Stimulated activated naive B cell treated with anti-CD40 and anti-IgM and Interleukin-4, amounts not matched to agents 10 μg/mL and 1 μg/mL and 100 μg/mL, for 72 hours (primary cell): ENCODE data around the gene PRPF38B.

Experiments
- ATAC-seq, 2 donors: fragments of 150-1000 bp; cut with Tn5 transposase; replicated peaks; 2 replicates each; pipeline ENCODE4 v1.10.0; 2021; ENCODE audit warnings: moderate library complexity in 1 of 2
- DNase-seq: peaks from one replicate; pipeline ENCODE4 v3.0.0; 2021
- H3K27ac Mint-ChIP-seq: one replicate; pipeline ENCODE4 v1.8.0; 2022; ENCODE audit warnings: mild to moderate bottlenecking, mixed read lengths
- H3K27me3 Mint-ChIP-seq, 2 donors: one replicate each; pipeline ENCODE4 v1.8.0; 2022; ENCODE audit warnings: mixed read lengths in 2 of 2
- H3K36me3 Mint-ChIP-seq, 2 donors: one replicate each; pipeline ENCODE4 v1.8.0; 2022; ENCODE audit warnings: mixed read lengths in 2 of 2, mild to moderate bottlenecking in 1 of 2
- H3K4me1 Mint-ChIP-seq, 2 donors: one replicate each; pipeline ENCODE4 v1.8.0; 2022; ENCODE audit warnings: mixed read lengths in 2 of 2, mild to moderate bottlenecking in 1 of 2
- H3K4me3 Mint-ChIP-seq, 2 donors: one replicate each; pipeline ENCODE4 v1.8.0; 2022; ENCODE audit warnings: mild to moderate bottlenecking in 2 of 2, mixed read lengths in 2 of 2, moderate library complexity in 1 of 2
- H3K9me3 Mint-ChIP-seq, 2 donors: one replicate each; pipeline ENCODE4 v1.8.0; 2022; ENCODE audit warnings: mixed read lengths in 2 of 2, mild to moderate bottlenecking in 1 of 2

Gene PRPF38B

DNA sequence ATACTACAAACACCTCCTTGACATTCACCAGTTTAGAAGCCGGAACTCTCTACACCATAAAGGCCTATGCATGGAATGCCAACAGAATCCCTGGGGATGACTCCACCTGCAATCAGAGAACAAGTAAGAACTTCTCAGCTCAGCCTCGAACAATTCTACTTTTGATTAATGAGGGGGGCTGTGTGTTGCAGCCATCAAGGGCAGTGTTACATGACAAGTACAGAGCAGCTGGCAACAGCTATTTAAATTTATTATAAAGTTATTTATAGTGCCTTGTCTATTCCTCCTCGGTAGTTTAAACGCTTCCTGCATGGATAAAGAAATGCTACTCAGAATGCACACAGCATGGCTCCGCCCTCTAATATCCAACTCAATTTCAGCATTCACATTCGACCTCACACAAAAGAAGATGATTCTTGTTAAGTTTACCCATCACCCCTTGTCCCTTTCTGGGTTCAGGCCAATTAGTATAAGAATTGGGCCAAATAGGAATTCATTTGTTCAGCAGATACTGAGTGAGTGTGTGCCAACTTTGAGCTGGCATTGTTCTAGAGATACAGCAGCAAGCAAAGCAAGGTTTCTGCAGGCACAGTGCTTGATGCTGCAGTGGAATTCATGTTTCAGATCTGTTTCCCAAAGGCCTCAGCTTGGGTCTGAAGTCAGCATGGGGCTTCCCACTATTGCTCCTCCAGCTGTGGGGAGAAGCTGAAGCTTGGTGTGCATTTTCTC lies 27.0 kb downstream of the PRPF38B start:
- Mint-ChIP-seq H3K4me1 (peaks cover 3 to 8% of the 10 kb centered on the region in 2 donors), H3K27ac (no peak overlapping the region), H3K36me3 (no peaks in the 10 kb centered on the region), H3K27me3 (peaks cover 6 to 10% of the 10 kb centered on the region in 2 donors), H3K4me3 (no peak overlapping the region), H3K9me3 (no peaks in the 10 kb centered on the region)
- ATAC-seq (no peak), DNase-seq (no peak)

DNA sequence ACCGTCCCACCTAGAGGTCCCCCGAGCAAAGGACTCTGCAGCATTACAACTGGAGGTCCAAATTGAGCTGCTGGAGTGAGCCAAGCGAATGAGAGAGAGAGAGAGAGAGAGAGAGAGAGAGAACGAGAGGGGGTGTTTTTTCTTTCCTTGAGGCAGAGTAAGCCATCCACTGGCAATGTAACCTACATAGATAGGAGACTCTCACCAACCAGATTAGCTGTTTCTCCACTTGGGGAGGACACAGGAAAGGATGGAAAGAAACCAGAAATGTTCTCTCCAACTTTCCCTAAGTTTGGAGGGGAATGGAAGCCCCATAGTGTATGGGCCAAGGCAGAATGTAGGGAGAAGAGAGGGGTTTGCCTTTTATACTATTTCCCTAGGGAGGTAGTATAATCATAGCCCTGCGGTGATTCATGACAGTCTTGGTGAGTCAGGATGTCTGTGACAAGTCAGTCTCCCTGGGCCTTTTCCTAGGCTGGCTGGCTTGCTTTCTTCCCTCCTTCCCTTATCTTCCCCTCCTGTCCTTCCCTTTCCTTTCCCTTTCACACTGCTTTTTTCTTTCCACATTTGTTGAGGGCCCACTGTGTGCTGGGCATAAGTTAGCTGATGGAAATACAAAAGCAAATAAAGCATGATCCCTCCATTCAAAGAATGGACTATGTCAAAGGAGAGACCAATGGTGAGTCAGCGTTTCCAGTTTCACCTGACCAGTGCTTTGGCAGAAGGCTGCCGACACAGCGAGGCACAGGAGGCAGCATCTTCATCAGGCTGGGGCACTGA lies 27.7 kb downstream of the PRPF38B start:
- Mint-ChIP-seq H3K36me3 (no peaks in the 10 kb centered on the region), H3K9me3 (no peaks in the 10 kb centered on the region), H3K4me3 (no peak overlapping the region), H3K27ac (no peak overlapping the region), H3K27me3 (peaks cover 6 to 10% of the 10 kb centered on the region in 2 donors), H3K4me1 (peaks cover 3 to 8% of the 10 kb centered on the region in 2 donors)
- ATAC-seq = peak; percentile 46 to 69
- DNase-seq = no peak

DNA sequence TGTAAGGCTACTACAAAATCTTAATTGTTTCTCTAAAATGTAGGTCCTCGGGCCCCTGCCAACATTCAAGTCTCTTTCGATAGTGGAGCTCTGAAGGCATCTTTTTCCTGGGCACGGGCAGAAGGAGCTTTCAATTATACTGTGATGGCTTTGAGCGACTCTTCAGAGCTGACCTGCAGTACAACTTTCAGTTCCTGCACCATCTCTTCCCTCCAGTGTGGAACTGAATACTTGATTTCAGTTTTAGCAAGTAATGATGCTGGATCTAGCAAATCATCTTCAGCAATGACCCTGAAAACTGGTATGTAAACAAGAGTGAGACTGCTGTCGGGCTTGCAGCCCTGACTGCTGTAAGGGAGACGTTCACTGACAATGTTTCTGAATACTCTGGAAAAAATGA lies 30.2 kb downstream of the PRPF38B start:
- Mint-ChIP-seq H3K4me1 (peaks cover 3 to 8% of the 10 kb centered on the region in 2 donors), H3K36me3 (no peaks in the 10 kb centered on the region), H3K27me3 (peaks cover 0 to 2% of the 10 kb centered on the region in 2 donors)

DNA sequence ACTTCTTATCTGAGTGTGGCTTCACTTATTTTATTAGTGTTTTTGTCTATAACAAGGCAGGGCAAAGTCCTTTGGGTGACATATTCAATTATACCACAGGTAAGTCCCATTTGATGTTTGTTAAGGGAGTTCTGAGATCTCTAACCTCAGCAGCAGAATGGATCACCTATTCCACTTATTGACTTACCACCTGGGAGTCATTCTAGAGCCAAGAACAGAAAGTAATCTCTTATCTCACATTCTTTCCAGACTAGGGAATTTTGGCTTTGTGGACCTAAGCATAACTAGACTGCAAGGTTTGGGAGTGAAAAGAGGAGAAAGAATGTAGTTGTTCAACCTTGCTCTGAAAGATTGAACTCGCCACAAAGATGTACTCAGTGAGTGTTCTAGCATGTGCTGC lies 33.8 kb downstream of the PRPF38B start:
- no peak overlapping the region for H3K27ac Mint-ChIP-seq
- H3K4me1 Mint-ChIP-seq = no peaks in the 10 kb centered on the region
- no peak for ATAC-seq

More for the DNA sequence above, 30.2 kb downstream of the PRPF38B start:
- H3K9me3 Mint-ChIP-seq = no peaks in the 10 kb centered on the region
- ATAC-seq = no peak
- no peak overlapping the region for H3K4me3 Mint-ChIP-seq
- no peak overlapping the region for H3K27ac Mint-ChIP-seq
- no peak for DNase-seq

DNA sequence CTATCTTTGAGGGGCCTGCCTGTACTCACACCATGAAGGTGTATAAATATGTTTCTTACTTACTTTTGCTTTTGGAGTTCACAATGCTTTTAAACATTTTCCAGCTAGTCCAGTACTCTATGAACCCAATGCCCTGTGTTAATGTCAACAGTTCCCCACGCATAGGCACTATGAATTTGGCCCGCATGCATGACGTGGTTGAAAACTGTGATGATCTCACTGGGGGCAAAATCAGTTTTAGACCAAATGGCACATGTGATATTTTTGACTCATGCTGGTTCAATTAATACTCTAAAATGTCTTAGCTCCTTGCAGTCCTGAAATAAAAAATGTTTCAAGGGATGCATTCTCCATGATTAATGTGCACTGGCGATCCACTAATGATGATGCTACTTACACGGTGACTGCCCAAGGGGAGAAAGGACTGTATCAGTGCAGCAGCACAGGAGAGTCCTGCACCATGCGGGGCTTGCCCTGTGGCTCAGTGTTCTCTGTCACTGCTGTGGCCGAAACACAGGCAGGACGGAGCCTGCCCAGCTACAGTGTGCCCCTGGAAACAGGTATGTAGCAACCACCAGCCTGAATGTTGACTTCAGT lies 36.3 kb downstream of the PRPF38B start:
- DNase-seq (no peak), ATAC-seq (no peak)
- Mint-ChIP-seq H3K4me3 (no peak overlapping the region), H3K36me3 (no peaks in the 10 kb centered on the region), H3K27me3 (peaks cover 11 to 18% of the 10 kb centered on the region in 2 donors), H3K4me1 (no peaks in the 10 kb centered on the region), H3K9me3 (no peaks in the 10 kb centered on the region), H3K27ac (no peak overlapping the region)

More for the DNA sequence above, 33.8 kb downstream of the PRPF38B start:
- no peaks in the 10 kb centered on the region for H3K36me3 Mint-ChIP-seq
- H3K27me3 Mint-ChIP-seq = peaks cover 11 to 18% of the 10 kb centered on the region in 2 donors
- DNase-seq = no peak
- H3K9me3 Mint-ChIP-seq = no peaks in the 10 kb centered on the region
- no peak overlapping the region for H3K4me3 Mint-ChIP-seq

DNA sequence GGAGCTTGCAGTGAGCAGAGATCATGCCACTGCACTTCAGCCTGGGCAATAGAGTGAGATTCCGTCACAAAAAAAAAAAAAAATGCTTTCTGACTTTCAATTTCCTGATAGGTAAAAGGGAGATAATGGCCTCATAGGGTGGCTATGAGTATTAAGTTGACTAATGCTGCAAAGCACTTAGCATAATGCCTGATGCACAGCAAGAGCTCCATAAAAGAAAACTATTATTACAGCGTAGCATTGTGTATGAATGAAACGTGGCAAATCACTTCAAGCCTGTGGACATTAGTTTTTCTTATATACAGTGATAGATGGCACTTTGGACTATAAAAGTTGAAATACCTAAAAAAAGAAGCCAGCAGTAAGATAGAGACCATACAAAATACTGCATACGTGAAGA lies 37.4 kb downstream of the PRPF38B start:
- no peak for DNase-seq
- Mint-ChIP-seq H3K4me3 (no peak overlapping the region), H3K4me1 (no peaks in the 10 kb centered on the region), H3K9me3 (no peaks in the 10 kb centered on the region), H3K36me3 (no peaks in the 10 kb centered on the region), H3K27me3 (peaks cover 11 to 18% of the 10 kb centered on the region in 2 donors), H3K27ac (no peak overlapping the region)
- no peak for ATAC-seq

DNA sequence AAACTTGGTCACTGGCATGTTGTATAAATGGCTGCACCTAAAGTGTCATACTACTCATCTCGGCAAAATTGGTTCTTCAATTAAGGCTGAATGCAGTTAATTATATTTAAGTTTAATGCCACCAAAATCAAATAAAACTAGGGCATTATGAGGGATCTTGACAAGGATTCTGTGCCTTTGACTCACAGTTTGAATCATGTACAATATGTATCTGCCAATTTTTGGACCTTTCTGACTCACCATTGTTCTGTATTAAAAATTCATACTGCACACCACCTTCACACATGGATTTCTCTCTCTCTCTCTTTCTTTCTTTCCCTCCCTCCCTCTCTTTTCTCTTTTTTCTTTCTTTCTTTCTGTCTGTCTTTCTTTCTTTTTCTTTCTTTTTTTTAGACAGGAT lies 40.3 kb downstream of the PRPF38B start:
- DNase-seq = no peak
- no peak for ATAC-seq
- Mint-ChIP-seq H3K27ac (no peak overlapping the region), H3K36me3 (no peaks in the 10 kb centered on the region), H3K4me3 (no peak overlapping the region), H3K4me1 (no peaks in the 10 kb centered on the region), H3K27me3 (peaks cover 24 to 27% of the 10 kb centered on the region in 2 donors), H3K9me3 (no peaks in the 10 kb centered on the region)

DNA sequence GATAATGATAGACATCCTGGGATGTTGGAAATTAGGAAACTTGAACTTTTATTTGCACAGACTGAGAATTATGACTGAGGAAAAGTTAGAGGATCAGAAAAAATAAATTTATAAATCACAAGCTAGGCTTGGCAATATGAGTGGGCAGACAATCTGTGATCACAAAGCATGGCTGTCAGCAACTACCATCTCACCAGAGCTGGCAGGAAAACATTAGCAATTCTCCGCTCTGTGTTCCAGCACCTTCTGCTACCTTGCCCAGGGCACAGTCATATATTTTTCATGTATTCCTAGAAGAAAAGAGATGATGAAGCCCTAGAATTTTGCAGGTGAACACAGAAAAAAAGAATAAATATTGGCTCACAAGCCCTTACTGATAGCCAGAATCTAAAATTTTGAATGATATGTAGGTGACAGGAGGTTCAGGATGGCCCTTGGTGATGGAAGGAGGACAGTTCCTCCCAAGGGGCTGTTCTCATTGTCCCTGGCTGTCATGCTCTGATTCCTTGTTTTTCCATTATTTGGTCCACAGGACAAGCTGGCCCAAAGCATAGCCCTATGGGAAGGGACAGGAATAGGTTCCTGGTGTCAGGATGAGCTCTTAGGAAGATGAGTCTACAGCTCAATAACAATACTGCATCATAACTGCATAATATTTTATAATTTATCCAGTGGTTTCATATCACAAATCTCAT lies 42.2 kb downstream of the PRPF38B start:
- no peak overlapping the region for H3K4me3 Mint-ChIP-seq
- H3K27ac Mint-ChIP-seq = no peak overlapping the region
- H3K36me3 Mint-ChIP-seq = no peaks in the 10 kb centered on the region
- ATAC-seq = no peak
- DNase-seq = no peak
- peaks cover 13 to 20% of the 10 kb centered on the region in 2 donors for H3K27me3 Mint-ChIP-seq
- no peaks in the 10 kb centered on the region for H3K4me1 Mint-ChIP-seq
- H3K9me3 Mint-ChIP-seq = no peaks in the 10 kb centered on the region

DNA sequence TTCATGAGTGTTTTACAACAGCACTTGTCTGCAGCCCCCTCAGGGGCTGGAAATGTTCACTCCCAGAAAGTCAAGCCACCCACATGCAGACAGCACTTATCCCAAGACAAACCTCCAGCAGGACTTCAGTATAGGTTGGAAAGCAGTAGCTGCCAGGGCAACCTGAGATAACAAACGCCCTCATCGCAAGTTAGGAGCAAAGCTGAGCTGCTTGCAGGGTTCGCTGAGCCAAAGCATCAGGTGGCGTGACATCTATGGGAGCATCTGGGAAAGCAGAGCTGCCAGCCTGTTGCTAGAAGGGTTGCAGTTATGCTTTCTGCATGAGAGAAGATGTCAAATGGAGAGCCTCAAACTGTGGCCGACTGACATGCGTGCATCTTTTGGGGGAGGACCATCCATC lies 50.1 kb downstream of the PRPF38B start:
- Mint-ChIP-seq H3K4me3 (no peak overlapping the region), H3K27ac (peak overlapping the region; percentile 31), H3K9me3 (no peaks in the 10 kb centered on the region), H3K27me3 (no peaks in the 10 kb centered on the region), H3K36me3 (peaks cover 3 to 6% of the 10 kb centered on the region in 2 donors), H3K4me1 (peaks cover under 1 to 3% of the 10 kb centered on the region in 2 donors)
- DNase-seq = no peak
- ATAC-seq = no peak

DNA sequence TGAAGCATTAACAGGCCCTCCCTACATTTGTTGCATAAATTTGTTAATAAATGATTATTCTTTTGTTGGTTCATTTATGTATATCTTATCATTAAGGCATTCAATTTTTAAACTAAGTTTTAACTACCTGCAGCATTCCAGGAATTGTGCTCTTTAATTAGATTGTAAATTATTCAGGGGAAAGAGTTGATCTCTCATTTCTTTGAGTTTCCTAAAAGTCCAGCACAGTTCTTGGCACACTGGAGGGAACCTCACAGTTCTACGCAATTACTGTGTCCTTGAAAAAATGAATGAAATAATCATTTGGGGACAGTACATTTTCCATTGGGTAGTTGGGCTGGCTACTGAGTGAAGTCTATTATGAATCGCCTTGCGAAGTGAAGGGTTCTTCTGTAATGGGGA lies 53.9 kb downstream of the PRPF38B start:
- H3K9me3 Mint-ChIP-seq = no peaks in the 10 kb centered on the region
- DNase-seq (no peak), ATAC-seq (no peak)
- peaks cover 7 to 22% of the 10 kb centered on the region in 2 donors for H3K36me3 Mint-ChIP-seq
- peak overlapping the region; percentile 90 to 94 for H3K4me3 Mint-ChIP-seq
- H3K27ac Mint-ChIP-seq = peak overlapping the region; percentile 97
- peaks cover 20 to 28% of the 10 kb centered on the region in 2 donors for H3K4me1 Mint-ChIP-seq
- H3K27me3 Mint-ChIP-seq = no peaks in the 10 kb centered on the region

DNA sequence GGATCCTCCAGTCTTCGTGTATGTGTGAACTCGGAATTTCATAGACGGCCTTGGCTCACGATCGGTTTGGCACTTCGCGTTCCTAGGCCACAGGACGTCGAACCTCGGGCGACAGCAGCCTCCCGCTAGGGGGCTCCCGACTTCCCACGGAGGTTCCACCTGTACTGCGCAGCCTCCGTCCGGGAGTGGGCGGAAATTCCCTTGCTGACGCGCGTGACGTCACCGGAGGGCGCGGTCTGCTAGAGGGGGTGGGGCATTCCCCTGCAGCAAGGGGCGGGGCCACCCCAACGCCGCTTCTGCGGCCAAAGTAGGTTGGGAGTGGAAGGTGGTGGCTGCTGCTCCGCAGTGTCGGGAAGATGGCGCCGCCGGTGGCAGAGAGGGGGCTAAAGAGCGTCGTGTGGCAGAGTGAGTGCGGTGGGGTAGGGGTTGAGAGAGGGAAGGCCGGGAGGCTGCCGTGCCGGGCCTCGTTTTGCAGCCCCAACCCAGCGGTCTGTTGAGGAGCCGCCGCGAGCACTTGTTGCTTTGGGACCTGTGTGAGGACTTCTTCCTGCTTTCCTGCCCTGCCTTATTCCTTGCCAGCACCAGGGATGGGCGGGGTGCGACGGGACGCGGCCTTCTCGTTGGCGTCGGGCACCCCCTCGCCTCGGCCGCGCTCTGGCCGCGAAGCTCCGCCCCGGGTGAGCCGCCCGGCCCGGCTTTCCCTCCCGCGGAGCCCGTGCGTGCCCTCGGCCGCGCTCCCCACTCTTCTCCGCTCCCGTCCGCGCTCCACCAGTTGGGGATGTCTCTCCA lies 54.5 kb downstream of the PRPF38B start, which contains the start of gene STXBP3:
Gene STXBP3 (plus strand): TSS at position 293 of the 789 bp plus-strand sequence. CDS start 64 bp downstream, at position 357.
- Mint-ChIP-seq H3K36me3 (peaks cover 7 to 23% of the 10 kb centered on the region in 2 donors), H3K4me3 (peak within 1 kb of the TSS; percentile 90 to 94), H3K4me1 (peaks cover 20 to 30% of the 10 kb centered on the region in 2 donors), H3K9me3 (no peaks in the 10 kb centered on the region), H3K27ac (peak within 1 kb of the TSS; percentile 97), H3K27me3 (no peaks in the 10 kb centered on the region)
- ATAC-seq (peak; percentile 92 to 96), DNase-seq (peak; percentile 97)

DNA sequence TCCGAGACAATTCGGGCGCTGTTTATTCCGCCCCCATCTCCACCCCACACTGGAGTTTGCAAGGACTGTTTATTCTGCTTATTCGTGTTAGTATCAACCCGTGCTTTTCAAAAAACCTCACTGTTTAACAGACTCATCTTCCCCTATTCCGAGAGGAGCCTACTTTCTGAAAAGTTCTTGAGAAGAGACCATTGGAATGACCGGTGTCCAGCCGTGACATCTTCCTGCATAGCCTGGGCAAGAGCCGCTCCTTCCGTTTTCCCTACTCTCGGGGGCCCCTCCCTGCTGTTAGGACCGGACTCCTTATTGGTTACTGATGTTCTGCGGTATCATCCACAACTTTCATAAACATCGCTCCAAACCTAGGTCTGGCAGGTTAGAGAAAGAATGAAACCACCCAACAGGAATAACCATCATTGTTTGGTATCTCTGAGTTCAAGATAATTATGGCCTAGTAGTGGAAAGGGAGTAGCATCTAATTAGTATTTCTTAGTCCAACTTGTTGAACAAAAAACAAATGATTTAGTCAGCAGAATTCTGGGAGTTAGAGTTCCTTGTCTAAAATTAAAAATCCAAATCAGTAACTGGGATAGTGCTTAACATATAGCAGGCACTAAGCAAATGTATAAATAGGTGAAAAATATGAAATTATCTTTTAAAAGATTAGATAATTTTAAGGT lies 55.2 kb downstream of the PRPF38B start:
- Mint-ChIP-seq H3K4me1 (peaks cover 20 to 30% of the 10 kb centered on the region in 2 donors), H3K4me3 (peak overlapping the region; percentile 90 to 94), H3K27me3 (no peaks in the 10 kb centered on the region), H3K27ac (peak overlapping the region; percentile 97), H3K9me3 (no peaks in the 10 kb centered on the region), H3K36me3 (peaks cover 7 to 23% of the 10 kb centered on the region in 2 donors)
- peak; percentile 19 to 34 for ATAC-seq
- peak; percentile 29 for DNase-seq

DNA sequence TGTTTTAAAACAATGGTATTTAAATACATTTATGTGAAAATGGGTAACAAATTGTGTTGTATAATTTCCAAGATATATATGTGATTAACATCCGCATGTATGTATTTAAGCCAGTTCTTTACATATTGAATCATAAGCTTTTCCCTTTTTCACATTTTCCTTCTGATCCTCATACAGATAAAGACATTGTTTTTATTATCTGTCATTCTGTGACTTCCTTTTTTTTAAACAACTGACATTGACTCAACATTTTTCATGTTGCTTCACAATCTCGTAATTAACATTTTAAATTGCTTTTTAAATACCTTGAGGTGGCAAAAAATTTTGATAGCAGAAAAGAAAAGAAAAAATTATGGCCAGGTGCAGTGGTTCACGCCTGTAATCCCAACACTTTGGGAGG lies 55.8 kb downstream of the PRPF38B start:
- Mint-ChIP-seq H3K4me1 (peaks cover 20 to 30% of the 10 kb centered on the region in 2 donors), H3K36me3 (peaks cover 7 to 24% of the 10 kb centered on the region in 2 donors), H3K27me3 (no peaks in the 10 kb centered on the region), H3K27ac (no peak overlapping the region), H3K9me3 (no peaks in the 10 kb centered on the region), H3K4me3 (peak overlapping the region in 1 of 2 donors; percentile 29)
- ATAC-seq (no peak), DNase-seq (no peak)
